Sigmoid colon (tissue), 7 donors: Measurements from ENCODE around the gene COL23A1. TPM values are rescaled to one million over a fixed set of nuclear protein-coding genes. Genes with fewer than 3 reads are reported as not detected.

Source experiments
- DNase-seq: peaks from one replicate; pipeline ENCODE4 v3.0.0-alpha.2; 2019
- H3K27ac ChIP-seq, 4 donors: fragments of 200-600 bp; sonication (generic); one replicate each; pipeline ENCODE4 v1.5.1; 2016 to 2019; ENCODE audit warnings: mild to moderate bottlenecking in 1 of 4
- H3K27me3 ChIP-seq, 3 donors: fragments of 200-600 bp; sonication (generic); one replicate each; pipeline ENCODE4 v1.5.1; 2019; ENCODE audit warnings: mild to moderate bottlenecking in 1 of 3
- H3K36me3 ChIP-seq, 4 donors: fragments of 200-600 bp; sonication (generic); one replicate each; pipeline ENCODE4 v1.5.1; 2016 to 2019
- H3K4me1 ChIP-seq, 4 donors: fragments of 200-600 bp; sonication (generic); one replicate each; pipeline ENCODE4 v1.5.1; 2017 to 2019
- H3K4me3 ChIP-seq, 4 donors: fragments of 200-600 bp; sonication (generic); one replicate each; pipeline ENCODE4 v1.5.1; 2017 to 2019; ENCODE audit warnings: mild to moderate bottlenecking in 2 of 4, moderate library complexity in 1 of 4
- H3K9me3 ChIP-seq, 4 donors: fragments of 200-600 bp in 3 of 4; sonication (generic) in 3 of 4; one replicate each; pipeline versions ENCODE4 v1.5.1 to v1.6.1; 2013 to 2019
- EP300 ChIP-seq, 4 donors: sonication (generic); formaldehyde crosslinking; IDR thresholded peaks; one replicate each; pipeline ENCODE4 v1.6.1; 2017; ENCODE audit warnings: antibody characterized with exemption in 4 of 4
- POLR2A ChIP-seq, 2 donors: fragments of 450-650 bp; IDR thresholded peaks; one replicate each; pipeline ENCODE4 v1.6.1; 2016; ENCODE audit warnings: antibody characterized with exemption in 2 of 2, mild to moderate bottlenecking in 2 of 2, moderate library complexity in 2 of 2
- POLR2AphosphoS5 ChIP-seq, 4 donors: sonication (generic); formaldehyde crosslinking; IDR thresholded peaks; one replicate each; pipeline ENCODE4 v1.6.1; 2017; ENCODE audit warnings: antibody characterized with exemption in 4 of 4
- WGBS, 2 donors: extraction: QIAGEN DNeasy Blood & Tissue Kit; methylation state at CpG; one replicate each; pipeline ENCODE4 v1.1.7; 2013; 5-methylcytosine and 5-hydroxymethylcytosine counted together
- intact Hi-C: fragments of 100-400 bp; cut with DNase I; formaldehyde crosslinking; loops from one replicate; pipeline ENCODE4 v1.15.1; 2023
- polyA plus RNA-seq, 3 donors: library from polyadenylated mRNA; stranded (reverse); fragments of 200-250 nt; gene quantifications; one replicate each; pipeline ENCODE4 v1.2.3, GENCODE V29; 2013
- total RNA-seq, 4 donors: library from RNA; depleted of rRNA; stranded (reverse); fragments of >200 nt; gene quantifications; one replicate each; pipeline ENCODE4 v1.1.0, GENCODE V29; 2016
- TF ChIP-seq, protein P1 (sequence below), 4 experiments: fragments of 450-650 bp in 3 of 4; fragments of 200-600 bp in 1 of 4; IDR thresholded peaks; one replicate each; pipeline ENCODE4 v1.5.1; 2016 to 2019; ENCODE audit warnings: antibody characterized with exemption in 4 of 4, mild to moderate bottlenecking in 3 of 4, moderate library complexity in 2 of 4
- donor health status: healthy with polysubstance abuse.
- donor health status: Bipolar disorder and iron deficiency.
- donor health status: healthy.

Gene COL23A1
- total and polyA plus RNA-seq, 7 donors = 0.28 to 1.2 (median 0.57) TPM; not detected in 1

DNA sequence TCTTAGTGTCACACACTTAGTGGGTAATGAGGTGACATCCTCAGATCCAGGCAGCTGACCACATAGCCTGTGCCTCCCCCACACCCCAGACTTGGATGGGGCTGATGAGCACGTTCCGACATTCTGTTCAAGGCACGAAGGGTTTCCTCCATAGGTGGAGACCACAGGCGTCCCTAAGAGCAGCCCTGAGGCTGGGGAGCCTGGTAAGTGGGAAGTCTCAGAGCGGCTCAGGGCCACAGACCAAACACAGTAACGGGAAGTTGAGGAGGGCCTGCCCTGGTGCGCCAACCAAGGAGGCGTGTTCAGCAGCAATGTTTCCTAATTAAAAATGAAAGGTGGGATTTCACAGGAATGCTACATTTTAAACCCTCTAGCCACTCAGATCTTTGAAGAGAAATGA is 255.3 kb downstream of the COL23A1 start:
- Histone ChIP-seq H3K27me3 (peaks cover 0 to 10% (median 4%) of the 10 kb centered on the region in 3 donors), H3K9me3 (no peaks in the 10 kb centered on the region), H3K36me3 (no peaks in the 10 kb centered on the region), H3K27ac (no peak overlapping the region), H3K4me3 (no peak overlapping the region), H3K4me1 (peaks cover 0 to 20% (median 15%) of the 10 kb centered on the region in 4 donors)
- peak; percentile 58 for DNase-seq
- intact Hi-C loops = no loop called here
- WGBS, 2 donors = 83 to 88% methylated on average over 8 of the region's 8 CpGs
- TF ChIP-seq POLR2A (IDR thresholded peaks at IDR 0.05) (no peak), EP300 (IDR thresholded peaks at IDR 0.05) (no peak), POLR2AphosphoS5 (IDR thresholded peaks at IDR 0.05) (no peak)
- TF ChIP-seq, protein P1, sequence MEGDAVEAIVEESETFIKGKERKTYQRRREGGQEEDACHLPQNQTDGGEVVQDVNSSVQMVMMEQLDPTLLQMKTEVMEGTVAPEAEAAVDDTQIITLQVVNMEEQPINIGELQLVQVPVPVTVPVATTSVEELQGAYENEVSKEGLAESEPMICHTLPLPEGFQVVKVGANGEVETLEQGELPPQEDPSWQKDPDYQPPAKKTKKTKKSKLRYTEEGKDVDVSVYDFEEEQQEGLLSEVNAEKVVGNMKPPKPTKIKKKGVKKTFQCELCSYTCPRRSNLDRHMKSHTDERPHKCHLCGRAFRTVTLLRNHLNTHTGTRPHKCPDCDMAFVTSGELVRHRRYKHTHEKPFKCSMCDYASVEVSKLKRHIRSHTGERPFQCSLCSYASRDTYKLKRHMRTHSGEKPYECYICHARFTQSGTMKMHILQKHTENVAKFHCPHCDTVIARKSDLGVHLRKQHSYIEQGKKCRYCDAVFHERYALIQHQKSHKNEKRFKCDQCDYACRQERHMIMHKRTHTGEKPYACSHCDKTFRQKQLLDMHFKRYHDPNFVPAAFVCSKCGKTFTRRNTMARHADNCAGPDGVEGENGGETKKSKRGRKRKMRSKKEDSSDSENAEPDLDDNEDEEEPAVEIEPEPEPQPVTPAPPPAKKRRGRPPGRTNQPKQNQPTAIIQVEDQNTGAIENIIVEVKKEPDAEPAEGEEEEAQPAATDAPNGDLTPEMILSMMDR (IDR thresholded peaks at IDR 0.05) = no peak

DNA sequence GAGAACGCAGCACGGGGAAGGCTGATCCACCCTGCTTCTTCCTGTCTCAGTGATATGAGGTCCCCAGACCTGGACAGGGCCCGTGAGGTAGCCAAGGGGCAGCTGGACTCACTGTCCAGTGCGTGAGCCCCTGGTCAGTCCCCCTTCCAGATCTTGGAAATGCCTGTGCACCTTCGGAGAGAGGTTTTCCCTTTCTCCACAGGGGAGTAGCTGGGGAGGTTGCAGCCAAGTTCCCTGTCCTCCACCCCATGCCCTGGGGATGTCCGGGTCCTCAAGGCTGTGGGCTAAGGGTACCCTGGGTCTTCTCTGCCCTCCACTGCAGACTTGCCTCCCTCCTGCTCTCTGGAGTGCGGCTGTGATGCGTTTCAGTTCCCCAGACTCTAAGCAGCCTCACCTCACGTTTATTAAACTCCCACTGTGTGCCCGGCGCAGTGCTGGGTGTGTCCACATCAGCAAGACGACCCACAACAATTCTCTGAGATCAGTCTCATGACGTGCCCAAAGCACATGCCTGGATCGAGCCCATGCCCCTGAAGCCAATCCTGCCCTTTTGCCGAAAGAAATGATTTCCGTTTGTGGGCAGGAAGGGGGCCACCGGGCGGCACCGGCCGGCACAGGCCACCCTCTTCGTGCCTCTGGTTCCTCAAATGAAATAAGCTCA is 256.2 kb downstream of the COL23A1 start:
- H3K36me3 ChIP-seq = no peaks in the 10 kb centered on the region
- peak; percentile 48 for DNase-seq
- no peak overlapping the region for H3K27ac ChIP-seq
- 86 to 88% methylated on average over 21 of the region's 21 CpGs for WGBS, 2 donors
- intact Hi-C loops = no loop called here
- TF ChIP-seq POLR2A (IDR thresholded peaks at IDR 0.05) (no peak), EP300 (IDR thresholded peaks at IDR 0.05) (no peak), POLR2AphosphoS5 (IDR thresholded peaks at IDR 0.05) (no peak)
- TF ChIP-seq, protein P1 (IDR thresholded peaks at IDR 0.05) = no peak
- H3K27me3 ChIP-seq = peaks cover 0 to 10% (median 4%) of the 10 kb centered on the region in 3 donors
- H3K4me1 ChIP-seq = peaks cover 0 to 20% (median 15%) of the 10 kb centered on the region in 4 donors
- no peak overlapping the region for H3K4me3 ChIP-seq
- H3K9me3 ChIP-seq = no peaks in the 10 kb centered on the region

DNA sequence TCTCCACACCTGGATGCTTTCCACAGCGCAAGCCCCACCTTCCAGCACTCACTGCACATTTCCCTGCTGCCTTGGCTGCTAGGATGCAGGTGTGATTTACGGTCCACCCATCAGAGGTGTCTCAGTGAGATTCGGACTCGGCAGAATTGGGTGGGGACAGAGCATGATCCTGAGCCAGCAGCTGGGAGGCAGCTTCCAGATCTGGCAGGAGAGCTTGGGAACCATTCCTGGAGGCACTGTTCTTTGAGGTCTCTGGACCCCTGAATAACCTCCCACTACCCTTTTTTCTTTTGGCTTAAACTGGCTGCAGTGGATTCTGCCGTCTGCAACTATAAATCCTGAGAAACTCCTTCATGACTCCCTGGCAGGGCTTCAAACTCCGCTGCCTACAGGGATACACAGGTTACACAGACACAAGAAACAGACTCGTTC is 258.0 kb downstream of the COL23A1 start:
- intact Hi-C loops = no loop called here
- Histone ChIP-seq H3K4me1 (peaks cover 0 to 20% (median 15%) of the 10 kb centered on the region in 4 donors), H3K27ac (peak overlapping the region in 3 of 4 donors; percentile 45 to 66 (median 57)), H3K36me3 (no peaks in the 10 kb centered on the region), H3K27me3 (no peaks in the 10 kb centered on the region), H3K4me3 (no peak overlapping the region), H3K9me3 (no peaks in the 10 kb centered on the region)
- 26 to 70% methylated on average over 7 of the region's 7 CpGs for WGBS, 2 donors
- DNase-seq = no peak
- TF ChIP-seq, protein P1 (IDR thresholded peaks at IDR 0.05) = no peak

DNA sequence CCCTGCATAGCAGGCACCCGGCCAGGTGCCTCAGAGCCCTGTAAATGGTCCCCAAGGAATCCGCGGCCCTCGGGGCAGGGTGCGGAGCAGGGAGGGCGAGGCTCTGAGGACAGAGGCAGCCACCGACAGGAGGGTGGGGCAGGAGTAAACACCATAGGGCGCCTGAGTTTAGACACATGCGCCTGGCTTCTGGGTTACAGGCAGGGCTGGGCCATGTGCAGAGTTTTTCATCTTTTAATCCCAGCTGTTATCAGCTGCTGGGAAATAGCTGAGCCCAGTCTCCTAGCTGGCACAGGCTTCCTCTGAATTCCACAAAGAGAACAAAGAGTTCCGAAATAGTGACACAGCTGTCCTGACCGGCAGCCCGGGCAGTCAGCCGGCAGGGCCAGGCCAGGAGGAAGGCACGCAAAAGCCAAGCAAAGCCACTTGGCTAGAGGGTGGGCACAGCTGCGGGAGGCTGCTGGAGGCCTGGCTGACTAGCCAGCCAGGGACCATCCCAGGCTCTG is 258.6 kb downstream of the COL23A1 start:
- no peaks in the 10 kb centered on the region for H3K27me3 ChIP-seq
- peak overlapping the region in 3 of 4 donors; percentile 45 to 66 (median 57) for H3K27ac ChIP-seq
- 13 to 52% methylated on average over 15 of the region's 15 CpGs for WGBS, 2 donors
- H3K9me3 ChIP-seq = no peaks in the 10 kb centered on the region
- H3K4me3 ChIP-seq = no peak overlapping the region
- H3K36me3 ChIP-seq = no peaks in the 10 kb centered on the region
- H3K4me1 ChIP-seq = peaks cover 0 to 25% (median 16%) of the 10 kb centered on the region in 4 donors
- TF ChIP-seq POLR2A (IDR thresholded peaks at IDR 0.05) (no peak), POLR2AphosphoS5 (IDR thresholded peaks at IDR 0.05) (peak in 3 of 4 donors; percentile 57 to 73 (median 67)), EP300 (IDR thresholded peaks at IDR 0.05) (peak in 2 of 4 donors; percentile 25 to 37)
- TF ChIP-seq, protein P1 (IDR thresholded peaks at IDR 0.05) = no peak
- peak; percentile 74 for DNase-seq
- intact Hi-C loops = no loop called here
